LNCAP (cell line): Measurements from ENCODE around the gene ZDHHC22.

Source experiments
- TF ChIP-seq, protein P1 (sequence below): fragments of 450-650 bp; IDR thresholded peaks from 2 replicates; pipeline ENCODE4 v1.5.1; 2017; ENCODE audit warnings: mild to moderate bottlenecking

The ZDHHC22 gene

DNA sequence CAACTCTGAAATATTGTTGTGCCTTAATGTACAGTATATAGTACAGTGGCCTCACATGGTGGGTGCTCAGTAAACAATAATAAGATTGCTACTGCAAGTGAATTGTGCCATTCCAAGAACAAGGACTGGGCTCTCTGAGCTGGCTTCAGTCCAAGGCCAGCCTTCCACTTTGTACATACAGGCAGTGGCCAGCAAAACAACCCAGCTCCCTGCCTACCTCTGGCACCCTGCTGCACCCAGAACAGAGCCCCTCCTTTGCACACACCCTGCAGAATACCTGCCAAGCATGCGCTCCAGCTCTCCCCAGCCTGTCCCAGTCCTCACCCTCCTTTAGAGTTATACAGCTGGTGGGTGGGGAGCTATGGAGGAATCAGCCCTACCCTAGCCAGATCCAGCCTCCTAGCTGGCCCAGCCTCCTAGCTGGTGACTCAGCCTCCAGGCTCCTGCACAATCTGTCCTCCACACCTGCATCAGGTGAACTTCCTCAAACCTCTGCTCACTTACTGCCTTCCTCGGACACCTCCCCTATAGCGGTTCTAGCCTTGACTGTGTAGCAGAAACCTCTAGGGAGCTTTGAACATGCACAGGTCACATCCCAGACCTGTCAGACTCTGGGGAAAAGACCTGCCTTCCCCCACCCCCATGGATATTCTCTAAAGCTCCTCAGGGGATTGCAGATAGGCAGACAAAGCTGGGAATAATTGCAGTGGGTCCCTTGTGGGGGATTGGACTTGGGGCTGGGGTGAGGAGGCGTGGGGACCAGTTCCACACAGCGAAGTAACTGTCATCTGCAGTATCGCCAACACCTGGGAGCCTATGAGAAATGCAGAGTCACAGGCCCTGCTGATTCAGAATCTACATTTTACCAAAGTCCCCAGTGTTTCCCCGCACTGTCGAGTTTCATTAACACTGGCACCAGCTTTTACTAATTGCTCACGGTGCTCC is 17.9 kb downstream of the ZDHHC22 start:
- TF ChIP-seq, protein P1, sequence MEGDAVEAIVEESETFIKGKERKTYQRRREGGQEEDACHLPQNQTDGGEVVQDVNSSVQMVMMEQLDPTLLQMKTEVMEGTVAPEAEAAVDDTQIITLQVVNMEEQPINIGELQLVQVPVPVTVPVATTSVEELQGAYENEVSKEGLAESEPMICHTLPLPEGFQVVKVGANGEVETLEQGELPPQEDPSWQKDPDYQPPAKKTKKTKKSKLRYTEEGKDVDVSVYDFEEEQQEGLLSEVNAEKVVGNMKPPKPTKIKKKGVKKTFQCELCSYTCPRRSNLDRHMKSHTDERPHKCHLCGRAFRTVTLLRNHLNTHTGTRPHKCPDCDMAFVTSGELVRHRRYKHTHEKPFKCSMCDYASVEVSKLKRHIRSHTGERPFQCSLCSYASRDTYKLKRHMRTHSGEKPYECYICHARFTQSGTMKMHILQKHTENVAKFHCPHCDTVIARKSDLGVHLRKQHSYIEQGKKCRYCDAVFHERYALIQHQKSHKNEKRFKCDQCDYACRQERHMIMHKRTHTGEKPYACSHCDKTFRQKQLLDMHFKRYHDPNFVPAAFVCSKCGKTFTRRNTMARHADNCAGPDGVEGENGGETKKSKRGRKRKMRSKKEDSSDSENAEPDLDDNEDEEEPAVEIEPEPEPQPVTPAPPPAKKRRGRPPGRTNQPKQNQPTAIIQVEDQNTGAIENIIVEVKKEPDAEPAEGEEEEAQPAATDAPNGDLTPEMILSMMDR: no peak

DNA sequence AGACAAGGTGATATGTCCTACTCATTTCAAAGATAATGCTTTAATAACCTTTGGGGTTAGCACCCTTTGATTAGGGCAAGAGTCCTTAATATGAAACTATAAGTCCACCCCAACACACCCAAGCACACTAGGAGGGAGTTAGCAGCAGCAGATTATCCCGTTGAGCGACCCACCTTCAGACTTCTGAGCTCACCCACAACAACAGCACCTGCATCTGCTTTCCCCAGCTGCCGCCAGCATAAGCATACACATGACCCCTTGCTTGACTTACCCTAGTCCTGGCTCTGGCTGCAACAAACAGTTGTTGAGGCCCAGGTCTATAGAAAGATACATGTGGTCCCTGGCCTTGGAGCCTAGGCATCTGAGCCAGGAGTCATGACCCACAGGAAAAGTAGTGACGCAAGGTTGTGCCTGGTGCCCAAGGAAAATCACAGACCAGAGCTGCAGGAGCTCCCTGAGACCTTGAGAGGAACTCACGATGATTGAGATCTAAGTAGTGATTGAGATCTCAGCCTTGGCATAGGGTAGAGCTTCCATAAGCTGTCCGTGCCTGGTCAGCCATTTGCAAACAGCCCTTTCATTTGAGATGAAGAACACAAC is 19.0 kb downstream of the ZDHHC22 start:
- TF ChIP-seq, protein P1: no peak

DNA sequence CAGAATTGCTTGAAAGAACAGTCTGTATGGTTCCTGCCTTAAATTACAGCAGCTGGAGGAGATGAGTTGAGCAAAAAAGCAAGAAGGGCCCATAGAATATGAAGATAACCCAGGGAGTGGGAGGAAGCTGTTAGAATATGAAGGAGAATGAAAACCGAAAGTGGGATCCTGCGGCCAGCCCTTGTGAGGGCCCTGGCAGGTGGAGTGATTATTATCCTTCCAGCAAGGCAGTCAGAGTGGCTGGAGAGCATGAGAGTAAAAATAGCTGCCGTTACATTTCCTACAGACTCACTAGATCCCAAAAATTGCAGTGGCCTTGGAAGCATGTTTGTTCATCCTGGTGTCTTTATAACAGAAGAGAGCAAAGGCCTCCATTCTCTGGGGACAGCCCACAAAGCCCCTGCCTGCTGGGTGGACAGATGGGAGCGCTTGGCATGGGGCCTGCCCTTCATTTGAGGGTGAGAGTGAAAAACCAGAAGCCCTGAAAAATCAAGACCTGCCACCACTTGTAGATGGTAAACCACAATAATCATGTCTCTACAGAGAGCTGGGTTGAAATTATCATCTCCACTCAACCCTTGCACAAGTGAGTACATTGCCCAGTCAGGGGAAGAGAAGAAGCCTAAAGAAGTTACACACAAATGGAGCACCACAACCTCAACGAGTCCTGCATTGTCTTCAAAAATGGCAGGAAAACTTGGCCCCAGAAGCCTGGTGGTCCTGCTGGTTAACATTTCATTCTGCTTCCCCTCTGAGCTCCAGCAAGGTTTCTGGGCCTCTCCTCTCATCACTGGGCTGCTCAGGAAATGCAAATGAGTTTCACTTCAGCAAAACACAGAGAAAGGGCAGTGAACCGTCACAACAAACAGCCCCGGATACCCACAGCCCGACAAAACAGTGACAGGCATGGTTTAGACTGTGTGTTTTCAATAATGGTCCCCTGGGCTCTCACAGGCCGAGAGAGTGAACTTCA is 20.5 kb downstream of the ZDHHC22 start:
- TF ChIP-seq, protein P1: no peak

DNA sequence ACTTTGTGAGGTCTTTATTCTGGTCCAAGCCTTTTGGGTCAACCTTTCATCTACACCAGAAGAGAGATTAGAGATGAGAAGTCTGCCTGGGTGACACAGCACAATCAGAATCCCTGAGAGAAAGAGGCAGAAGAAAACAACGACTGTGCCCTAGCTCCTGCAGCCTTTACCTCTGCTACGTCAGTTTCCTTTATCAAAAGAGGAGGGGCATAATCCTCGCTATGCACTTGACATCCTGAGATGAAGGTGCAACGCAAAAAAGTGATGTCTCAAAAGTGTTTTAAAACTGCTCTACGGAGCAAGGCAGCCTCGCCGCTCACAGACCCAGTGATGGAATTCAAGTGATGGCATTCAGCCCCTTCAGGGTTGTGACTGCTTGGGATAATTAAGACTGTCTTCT is 21.7 kb downstream of the ZDHHC22 start:
- TF ChIP-seq, protein P1: no peak

DNA sequence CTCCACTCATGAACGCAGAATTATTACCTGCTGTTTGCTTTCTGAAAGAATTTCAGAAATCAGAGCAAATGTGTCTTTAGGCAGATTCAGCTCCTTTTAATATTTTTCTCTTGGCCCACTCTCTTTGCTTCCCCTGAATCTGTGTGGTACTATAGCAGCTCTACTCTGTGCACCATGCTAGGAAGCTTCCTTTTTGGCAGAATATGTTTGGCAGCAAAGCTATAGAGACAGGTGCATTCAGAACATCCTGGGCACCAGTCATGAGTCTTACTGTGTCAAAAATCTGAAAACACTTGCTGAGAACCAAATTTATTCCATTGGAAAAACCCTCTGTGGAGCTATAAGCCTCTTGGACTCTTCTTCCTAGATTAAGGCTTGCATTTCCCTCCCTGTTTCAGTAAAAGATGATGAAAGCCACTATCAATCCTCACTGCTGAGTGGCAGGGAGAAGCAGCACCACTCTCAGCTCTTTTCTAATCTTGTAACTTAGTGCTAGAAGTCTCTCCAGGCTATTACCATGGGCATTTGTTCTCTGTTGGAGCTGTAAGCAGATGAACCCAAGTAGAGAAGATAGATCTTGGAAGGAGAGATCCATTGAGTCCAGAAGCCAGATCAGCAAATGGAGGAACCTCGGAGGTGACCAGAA is 25.3 kb downstream of the ZDHHC22 start:
- TF ChIP-seq, protein P1: no peak

DNA sequence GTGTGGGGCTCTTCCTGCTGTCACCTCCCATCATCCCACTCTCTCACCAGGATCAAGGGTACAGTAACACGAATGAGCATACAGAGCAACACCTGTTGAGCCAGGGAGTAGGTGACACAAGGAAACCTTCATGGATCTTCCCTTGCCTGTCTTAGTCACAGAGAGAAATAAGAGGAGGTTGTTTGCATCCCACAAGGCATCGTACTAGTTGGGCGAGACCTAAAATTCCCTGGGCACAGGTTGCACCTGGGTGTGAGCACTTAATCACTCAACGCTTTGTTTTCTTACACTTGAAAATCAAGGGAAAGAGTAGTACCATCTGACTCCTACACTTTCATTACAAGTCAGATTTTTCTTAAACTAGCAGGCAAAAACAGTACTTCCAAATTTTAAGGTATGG is 27.0 kb downstream of the ZDHHC22 start:
- TF ChIP-seq, protein P1: no peak

DNA sequence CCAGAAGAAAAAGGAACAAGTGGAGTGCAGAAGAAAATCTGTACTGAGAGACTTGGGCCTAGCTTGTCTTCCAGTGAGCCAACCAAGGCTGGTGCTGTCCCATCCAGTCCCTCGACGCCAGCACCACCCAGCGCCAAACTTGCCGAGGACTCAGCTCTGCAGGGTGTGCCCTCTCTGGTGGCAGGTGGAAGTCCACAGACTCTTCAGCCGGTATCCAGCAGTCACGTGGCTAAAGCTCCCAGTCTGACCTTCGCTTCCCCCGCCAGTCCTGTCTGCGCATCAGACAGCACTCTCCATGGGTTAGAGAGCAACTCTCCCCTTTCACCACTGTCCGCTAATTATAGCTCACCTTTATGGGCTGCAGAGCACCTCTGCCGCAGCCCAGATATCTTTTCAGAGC is 27.9 kb downstream of the ZDHHC22 start:
- TF ChIP-seq, protein P1: no peak
